Endodermal cell (in vitro differentiated cells): ENCODE measurements around the gene OR10J1. TPM values are rescaled to one million over a fixed set of nuclear protein-coding genes. Genes with fewer than 3 reads are reported as not detected.

Experiments used
- DNase-seq: peaks from one replicate; pipeline ENCODE4 v3.0.0-alpha.2; 2017
- H3K27ac ChIP-seq: 2 replicates; pipeline ENCODE4 v1.5.1; 2013; ENCODE audit warnings: mild to moderate bottlenecking, low read depth, low read length, moderate library complexity
- H3K27me3 ChIP-seq: 2 replicates; pipeline ENCODE4 v1.6.1; 2013; ENCODE audit warnings: mild to moderate bottlenecking, low read length, moderate library complexity; ENCODE audit not compliant: insufficient read depth, control insufficient read depth, poor library complexity, severe bottlenecking
- H3K36me3 ChIP-seq: 2 replicates; pipeline ENCODE4 v1.7.0; 2013; ENCODE audit warnings: mild to moderate bottlenecking, low read length, moderate library complexity; ENCODE audit not compliant: control insufficient read depth, insufficient read depth
- H3K4me1 ChIP-seq: one replicate; pipeline ENCODE4 v1.7.0; 2013; ENCODE audit warnings: low read length; ENCODE audit not compliant: control insufficient read depth, insufficient read depth
- H3K4me3 ChIP-seq: 2 replicates; pipeline ENCODE4 v1.5.1; 2013; ENCODE audit warnings: mild to moderate bottlenecking, low read length, moderate library complexity
- H3K9ac ChIP-seq: 2 replicates; pipeline ENCODE4 v1.6.1; 2013; ENCODE audit warnings: mild to moderate bottlenecking, low read length, moderate library complexity; ENCODE audit not compliant: poor library complexity, severe bottlenecking; ENCODE audit errors: extremely low read depth
- H3K9me3 ChIP-seq: 2 replicates; pipeline ENCODE4 v1.6.1; 2013; ENCODE audit warnings: mild to moderate bottlenecking, low read length, moderate library complexity; ENCODE audit not compliant: control insufficient read depth
- H3K27ac Mint-ChIP-seq: 2 replicates; pipeline ENCODE4 v1.8.0; 2020; ENCODE audit warnings: mixed read lengths
- H3K27me3 Mint-ChIP-seq: 2 replicates; pipeline ENCODE4 v1.8.0; 2021; ENCODE audit warnings: mild to moderate bottlenecking, mixed read lengths; ENCODE audit not compliant: insufficient read depth
- H3K36me3 Mint-ChIP-seq: 2 replicates; pipeline ENCODE4 v1.8.0; 2020; ENCODE audit warnings: low read depth, mixed read lengths
- H3K4me1 Mint-ChIP-seq: 2 replicates; pipeline ENCODE4 v1.8.0; 2020; ENCODE audit warnings: mixed read lengths
- H3K4me3 Mint-ChIP-seq: 2 replicates; pipeline ENCODE4 v1.8.0; 2020; ENCODE audit warnings: mild to moderate bottlenecking, moderate library complexity, mixed read lengths
- H3K9me3 Mint-ChIP-seq: 2 replicates; pipeline ENCODE4 v1.8.0; 2020; ENCODE audit warnings: mild to moderate bottlenecking, mixed read lengths
- WGBS, 2 experiments: methylation state at CpG; one replicate each; pipeline versions ENCODE4 v1.1.5 to v1.1.7; 2013; ENCODE audit warnings: missing lambda C conversion rate in 2 of 2, mixed read lengths in 1 of 2; ENCODE audit not compliant: insufficient coverage in 1 of 2, insufficient read length in 1 of 2; 5-methylcytosine and 5-hydroxymethylcytosine counted together
- total RNA-seq, 2 donors: library from RNA; stranded (reverse); fragmentation: NEBNext Ultra II Directional in 1 of 2; extraction: Animal tissue kit (Norgen Biotek cat#: 25700) in 1 of 2; gene quantifications; 2 replicates in 1 of 2; 3 replicates in 1 of 2; pipeline ENCODE4 v1.2.1, GENCODE V29; 2021
- TF ChIP-seq, protein P1 (sequence below): fragments of 200-600 bp; sonication (generic); conservative IDR thresholded peaks from 2 replicates; pipeline ENCODE4 v1.5.0; 2021; ENCODE audit warnings: antibody characterized with exemption, mild to moderate bottlenecking

Gene OR10J1
- total RNA-seq, 2 donors from 2014 or later: not detected

- H3K4me3 ChIP-seq: no peak overlapping the region
- no peaks in the 10 kb centered on the region for H3K4me1 ChIP-seq
- no peak for DNase-seq
- Mint-ChIP-seq H3K36me3 (no peaks in the 10 kb centered on the region), H3K27me3 (peaks cover 3% of the 10 kb centered on the region), H3K4me1 (no peaks in the 10 kb centered on the region), H3K27ac (no peak overlapping the region), H3K4me3 (no peak overlapping the region), H3K9me3 (peaks cover 53% of the 10 kb centered on the region)
- TF ChIP-seq, protein P1, sequence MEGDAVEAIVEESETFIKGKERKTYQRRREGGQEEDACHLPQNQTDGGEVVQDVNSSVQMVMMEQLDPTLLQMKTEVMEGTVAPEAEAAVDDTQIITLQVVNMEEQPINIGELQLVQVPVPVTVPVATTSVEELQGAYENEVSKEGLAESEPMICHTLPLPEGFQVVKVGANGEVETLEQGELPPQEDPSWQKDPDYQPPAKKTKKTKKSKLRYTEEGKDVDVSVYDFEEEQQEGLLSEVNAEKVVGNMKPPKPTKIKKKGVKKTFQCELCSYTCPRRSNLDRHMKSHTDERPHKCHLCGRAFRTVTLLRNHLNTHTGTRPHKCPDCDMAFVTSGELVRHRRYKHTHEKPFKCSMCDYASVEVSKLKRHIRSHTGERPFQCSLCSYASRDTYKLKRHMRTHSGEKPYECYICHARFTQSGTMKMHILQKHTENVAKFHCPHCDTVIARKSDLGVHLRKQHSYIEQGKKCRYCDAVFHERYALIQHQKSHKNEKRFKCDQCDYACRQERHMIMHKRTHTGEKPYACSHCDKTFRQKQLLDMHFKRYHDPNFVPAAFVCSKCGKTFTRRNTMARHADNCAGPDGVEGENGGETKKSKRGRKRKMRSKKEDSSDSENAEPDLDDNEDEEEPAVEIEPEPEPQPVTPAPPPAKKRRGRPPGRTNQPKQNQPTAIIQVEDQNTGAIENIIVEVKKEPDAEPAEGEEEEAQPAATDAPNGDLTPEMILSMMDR: no peak
- H3K27me3 ChIP-seq: no peaks in the 10 kb centered on the region
- H3K36me3 ChIP-seq: no peaks in the 10 kb centered on the region
- H3K27ac ChIP-seq: no peak overlapping the region
- 91 to 94% methylated on average over 6 of the region's 6 CpGs for WGBS, 2 experiments
- no peaks in the 10 kb centered on the region for H3K9me3 ChIP-seq
- H3K9ac ChIP-seq: no peak overlapping the region
These were observed 8.5 kb upstream of the OR10J1 start for GRCh38 chr1:159430985-159431384.

DNA sequence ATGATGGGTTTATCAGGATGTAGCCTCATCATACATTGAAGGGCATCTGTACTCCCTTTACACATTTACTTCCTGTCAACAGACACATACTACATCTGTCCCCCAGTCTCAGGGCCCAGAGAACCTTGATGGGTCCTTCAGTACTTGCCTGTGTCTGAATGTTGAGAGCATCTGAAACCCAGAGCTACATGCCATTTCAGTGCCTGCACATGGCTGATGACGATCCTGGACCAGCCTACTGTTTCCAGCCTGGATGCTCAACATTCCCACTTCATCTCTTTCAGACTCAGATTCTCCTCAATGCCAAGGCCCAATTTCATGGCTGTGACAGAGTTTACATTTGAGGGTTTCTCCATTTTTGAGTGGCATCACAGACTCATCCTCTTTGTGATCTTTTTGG lies 7.6 kb upstream of the OR10J1 start, which contains the start of gene OR10J4:
Gene OR10J4 (plus strand): TSS at position 301 of the 400 bp plus-strand sequence.
- H3K27ac ChIP-seq: no peak within 1 kb of the TSS
- Mint-ChIP-seq H3K27ac (no peak within 1 kb of the TSS), H3K27me3 (peaks cover 3% of the 10 kb centered on the region), H3K4me1 (no peaks in the 10 kb centered on the region), H3K9me3 (peaks cover 58% of the 10 kb centered on the region), H3K4me3 (no peak within 1 kb of the TSS), H3K36me3 (no peaks in the 10 kb centered on the region)
- DNase-seq: no peak
- H3K9me3 ChIP-seq: no peaks in the 10 kb centered on the region
- no peaks in the 10 kb centered on the region for H3K4me1 ChIP-seq
- TF ChIP-seq, protein P1: no peak
- no peak within 1 kb of the TSS for H3K9ac ChIP-seq
- 89% methylated on average over 1 of the region's 1 CpG for WGBS, 2 experiments
- H3K36me3 ChIP-seq: no peaks in the 10 kb centered on the region
- H3K4me3 ChIP-seq: no peak within 1 kb of the TSS
- no peaks in the 10 kb centered on the region for H3K27me3 ChIP-seq

DNA sequence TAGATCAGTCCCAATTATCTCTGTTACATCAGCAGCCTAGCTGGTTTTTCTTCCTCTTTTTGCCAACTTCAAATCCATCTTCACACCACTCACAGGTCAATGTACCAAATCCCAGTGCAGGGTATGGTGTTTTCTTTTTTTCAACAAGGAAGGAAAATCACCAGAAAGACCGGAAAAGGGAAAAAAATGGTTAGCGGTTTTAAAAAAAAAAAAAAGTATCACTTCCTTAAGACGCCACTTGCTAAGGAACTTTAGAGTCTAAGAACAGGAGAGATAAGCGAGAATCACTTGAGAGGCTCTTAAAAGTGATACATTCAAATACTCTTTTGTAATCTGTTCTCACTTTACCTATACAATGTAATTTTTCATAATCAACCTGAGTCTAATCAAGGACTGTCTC lies 3.1 kb upstream of the OR10J1 start:
- no peak overlapping the region for H3K4me3 ChIP-seq
- no peak overlapping the region for H3K27ac ChIP-seq
- H3K27me3 Mint-ChIP-seq: peaks cover 3% of the 10 kb centered on the region
- 73 to 82% methylated on average over 2 to 4 of the region's 4 CpGs for WGBS, 2 experiments
- no peak for DNase-seq
- H3K4me1 Mint-ChIP-seq: no peaks in the 10 kb centered on the region
- peaks cover 50% of the 10 kb centered on the region for H3K9me3 Mint-ChIP-seq
- TF ChIP-seq, protein P1: no peak
- H3K27ac Mint-ChIP-seq: no peak overlapping the region
- H3K9me3 ChIP-seq: no peaks in the 10 kb centered on the region
- no peaks in the 10 kb centered on the region for H3K36me3 ChIP-seq
- peaks cover 12% of the 10 kb centered on the region for H3K27me3 ChIP-seq
- no peak overlapping the region for H3K4me3 Mint-ChIP-seq
- H3K36me3 Mint-ChIP-seq: no peaks in the 10 kb centered on the region
- H3K4me1 ChIP-seq: no peaks in the 10 kb centered on the region
- H3K9ac ChIP-seq: no peak overlapping the region
